KMS-11 (cell line): ENCODE measurements around the gene C12orf42.

Experiments
- H2AFZ ChIP-seq: fragments of 200-600 bp; sonication (generic); 2 replicates; pipeline ENCODE4 v1.6.1; 2016; ENCODE audit warnings: antibody characterized with exemption, mixed run types, low read depth
- H3K27ac ChIP-seq: fragments of 200-600 bp; sonication (generic); 2 replicates; pipeline ENCODE4 v1.6.1; 2016; ENCODE audit warnings: mild to moderate bottlenecking, mixed run types
- H3K27me3 ChIP-seq: fragments of 200-600 bp; sonication (generic); 2 replicates; pipeline ENCODE4 v1.6.1; 2017; ENCODE audit warnings: mild to moderate bottlenecking, low read depth, mixed run types, moderate library complexity; ENCODE audit not compliant: insufficient read depth
- H3K36me3 ChIP-seq: fragments of 200-600 bp; sonication (generic); 2 replicates; pipeline ENCODE4 v1.6.1; 2017; ENCODE audit warnings: mild to moderate bottlenecking, mixed run types; ENCODE audit not compliant: insufficient read depth
- H3K4me1 ChIP-seq: fragments of 200-600 bp; sonication (generic); 2 replicates; pipeline ENCODE4 v1.6.1; 2016; ENCODE audit warnings: mild to moderate bottlenecking, low read depth, mixed run types; ENCODE audit not compliant: poor library complexity, severe bottlenecking
- H3K4me2 ChIP-seq: fragments of 200-600 bp; sonication (generic); 2 replicates; pipeline ENCODE4 v1.7.0; 2016; ENCODE audit warnings: mild to moderate bottlenecking, mixed run types
- H3K4me3 ChIP-seq: fragments of 200-600 bp; sonication (generic); IDR thresholded peaks from 2 replicates; pipeline ENCODE4 v1.6.1; 2017; ENCODE audit warnings: low read depth, low read length, mixed read lengths; ENCODE audit not compliant: insufficient read depth
- H3K79me2 ChIP-seq: fragments of 200-600 bp; sonication (generic); 2 replicates; pipeline ENCODE4 v1.6.1; 2016; ENCODE audit warnings: low read depth, mixed run types; ENCODE audit not compliant: insufficient read depth
- H3K9ac ChIP-seq: fragments of 200-600 bp; sonication (generic); 2 replicates; pipeline ENCODE4 v1.6.1; 2016; ENCODE audit warnings: mild to moderate bottlenecking, mixed run types
- H4K20me1 ChIP-seq: fragments of 200-600 bp; sonication (generic); 2 replicates; pipeline ENCODE4 v1.6.1; 2016; ENCODE audit warnings: mild to moderate bottlenecking, mixed run types; ENCODE audit not compliant: insufficient read depth
- CTCF ChIP-seq: fragments of 200-600 bp; sonication (generic); conservative IDR thresholded peaks from 2 replicates; pipeline ENCODE4 v1.6.1; 2017; ENCODE audit warnings: low read depth, mild to moderate bottlenecking, antibody characterized with exemption, low read length, moderate library complexity, mixed read lengths

C12orf42 gene

GRCh38 chr12:103515341-103515740, 19.6 kb upstream of the C12orf42 start:
- Histone ChIP-seq H3K4me1 (no peaks in the 10 kb centered on the region), H3K9ac (no peak overlapping the region), H3K36me3 (no peaks in the 10 kb centered on the region), H3K4me3 (no peak overlapping the region), H4K20me1 (no peaks in the 10 kb centered on the region), H3K79me2 (no peaks in the 10 kb centered on the region), H3K27ac (no peak overlapping the region), H3K27me3 (no peaks in the 10 kb centered on the region), H3K4me2 (no peak overlapping the region), H2AFZ (no peak overlapping the region)
- TF ChIP-seq CTCF = no peak

- Histone ChIP-seq H3K27me3 (no peaks in the 10 kb centered on the region), H3K4me1 (no peaks in the 10 kb centered on the region)
Measured at GRCh38 chr12:103513875-103514274, 18.1 kb upstream of the C12orf42 start.

GRCh38 chr12:103505371-103506236, 9.8 kb upstream of the C12orf42 start:
- peak overlapping the region; percentile 47 for H3K4me2 ChIP-seq
- H3K4me1 ChIP-seq = peaks cover 20% of the 10 kb centered on the region
- H3K4me3 ChIP-seq = no peak overlapping the region
- no peak overlapping the region for H3K27ac ChIP-seq
- no peaks in the 10 kb centered on the region for H4K20me1 ChIP-seq
- no peak for TF ChIP-seq CTCF
- H3K79me2 ChIP-seq = no peaks in the 10 kb centered on the region
- no peak overlapping the region for H3K9ac ChIP-seq
- H2AFZ ChIP-seq = no peak overlapping the region
- H3K36me3 ChIP-seq = no peaks in the 10 kb centered on the region
- H3K27me3 ChIP-seq = no peaks in the 10 kb centered on the region; the same call in 1 of the 2 replicates

More at GRCh38 chr12:103513875-103514274, 18.1 kb upstream of the C12orf42 start:
- no peak overlapping the region for H2AFZ ChIP-seq
- no peaks in the 10 kb centered on the region for H3K79me2 ChIP-seq
- H3K27ac ChIP-seq = no peak overlapping the region
- no peak overlapping the region for H3K9ac ChIP-seq
- no peak for TF ChIP-seq CTCF
- H4K20me1 ChIP-seq = no peaks in the 10 kb centered on the region
- H3K4me2 ChIP-seq = no peak overlapping the region
- H3K36me3 ChIP-seq = no peaks in the 10 kb centered on the region
- no peak overlapping the region for H3K4me3 ChIP-seq

- Histone ChIP-seq H3K9ac (no peak overlapping the region), H3K27ac (no peak overlapping the region), H3K4me3 (no peak overlapping the region), H2AFZ (no peak overlapping the region), H3K79me2 (no peaks in the 10 kb centered on the region), H3K4me2 (peak overlapping the region; percentile 47; the same call in 1 of the 2 replicates), H3K27me3 (no peaks in the 10 kb centered on the region; the same call in 1 of the 2 replicates), H3K36me3 (no peaks in the 10 kb centered on the region), H3K4me1 (peaks cover 20% of the 10 kb centered on the region), H4K20me1 (no peaks in the 10 kb centered on the region)
- no peak; the same call in 1 of the 2 replicates for TF ChIP-seq CTCF
Measured at GRCh38 chr12:103504606-103505005, 8.8 kb upstream of the C12orf42 start.
